K562 (cell line): ENCODE results near the gene PRR23A. TPM values are rescaled to one million over a fixed set of nuclear protein-coding genes. Genes with fewer than 3 reads are reported as not detected.

Experiments
- ATAC-seq: fragments of 200-7000 bp; cut with Tn5 transposase; 3 replicates; pipeline ENCODE4 v1.9.1; 2020; ENCODE audit warnings: moderate library complexity
- BruUV-seq: library from RNA; stranded (reverse); fragments of 400-500 nt; replicated peaks from 2 replicates; lab custom pipeline; 2021; lab: Mats Ljungman, UMichigan
- CTCF ChIA-PET: fragments of 300-600 bp; formaldehyde crosslinking; extraction: SDS; loops from one replicate; lab custom pipeline; 2021; ENCODE audit warnings: low intra/inter-chr PET ratio; lab: Yijun Ruan, JAX
- POLR2A ChIA-PET: fragments of 300-600, 350-650 bp; sonication (Branson Sonifier 250); formaldehyde crosslinking; extraction: SDS; loops from one replicate; lab custom pipeline; 2021; ENCODE audit warnings: antibody characterized with exemption, inconsistent platforms; lab: Yijun Ruan, JAX
- DNase-seq, 4 experiments: peaks; one replicate each; pipeline versions ENCODE4 v3.0.0 to v3.0.0-alpha.2; 2011 to 2018; ENCODE audit warnings: low spot score in 3 of 4, mixed read lengths in 3 of 4; ENCODE audit errors: extremely low read depth in 1 of 4
- FAIRE-seq: peaks from 2 replicates; lab custom pipeline; 2011; peaks lifted over from hg19 to GRCh38; lab: Jason Lieb, UNC
- H2AFZ ChIP-seq: 2 replicates; pipeline ENCODE4 v1.6.0; 2011; ENCODE audit warnings: low read depth, low read length, control low read depth, inconsistent platforms
- H3K27ac ChIP-seq: fragments of 200-600 bp; 3 replicates; pipeline ENCODE4 v1.8.0; 2011; ENCODE audit warnings: low read depth, mild to moderate bottlenecking, control low read depth, inconsistent platforms, low read length, moderate library complexity, mixed read lengths; ENCODE audit errors: extremely low read depth
- H3K27me3 ChIP-seq, 2 experiments: fragments of 300-600 bp in 1 of 2; 2 replicates in 1 of 2; 3 replicates in 1 of 2; pipeline versions ENCODE4 v1.6.0 to v1.8.0; 2011; ENCODE audit warnings: inconsistent platforms in 2 of 2, low read length in 2 of 2, mild to moderate bottlenecking in 1 of 2, mixed read lengths in 1 of 2, moderate library complexity in 1 of 2; ENCODE audit not compliant: control insufficient read depth in 2 of 2, insufficient read depth in 2 of 2
- H3K36me3 ChIP-seq: fragments of 300-600 bp; 3 replicates; pipeline ENCODE4 v1.8.0; 2011; ENCODE audit warnings: mild to moderate bottlenecking, low read length, inconsistent platforms; ENCODE audit not compliant: control insufficient read depth, insufficient read depth
- H3K4me1 ChIP-seq, 2 experiments: fragments of 200-600 bp in 1 of 2; replicated peaks in 1 of 2; 2 replicates in 1 of 2; 3 replicates in 1 of 2; pipeline versions ENCODE4 v1.5.1 to v1.8.0; 2011; ENCODE audit warnings: inconsistent platforms in 2 of 2, low read length in 2 of 2, mild to moderate bottlenecking in 1 of 2, mixed read lengths in 1 of 2, moderate library complexity in 1 of 2; ENCODE audit not compliant: control insufficient read depth in 2 of 2, insufficient read depth in 2 of 2
- H3K4me2 ChIP-seq: 2 replicates; pipeline ENCODE4 v1.6.1; 2011; ENCODE audit warnings: low read length, control low read depth, inconsistent platforms, mixed read lengths; ENCODE audit not compliant: insufficient read depth
- H3K4me3 ChIP-seq: fragments of 200-600 bp; sonication (generic), shearing (Covaris generic); 2 replicates; pipeline ENCODE4 v1.5.1; 2016; ENCODE audit warnings: control low read depth, inconsistent platforms
- H3K79me2 ChIP-seq: fragments of 200-600 bp; 3 replicates; pipeline ENCODE4 v1.8.0; 2011; ENCODE audit warnings: low read length, inconsistent platforms; ENCODE audit not compliant: control insufficient read depth, insufficient read depth
- H3K9ac ChIP-seq, 2 experiments: 2 replicates each; pipeline versions ENCODE4 v1.6.0 to v1.6.1; 2011; ENCODE audit warnings: low read depth in 2 of 2, low read length in 2 of 2, control low read depth in 1 of 2, inconsistent platforms in 1 of 2, mild to moderate bottlenecking in 1 of 2, mixed read lengths in 1 of 2; ENCODE audit not compliant: insufficient read depth in 1 of 2
- H3K9me1 ChIP-seq: one replicate; pipeline ENCODE4 v1.6.0; 2011; ENCODE audit warnings: inconsistent platforms, mild to moderate bottlenecking, low read length, moderate library complexity; ENCODE audit not compliant: control insufficient read depth, insufficient read depth
- H3K9me3 ChIP-seq: replicated peaks from 2 replicates; pipeline ENCODE4 v1.5.1; 2011; ENCODE audit warnings: low read depth, low read length, inconsistent platforms; ENCODE audit not compliant: control insufficient read depth, insufficient read depth
- H4K20me1 ChIP-seq: replicated peaks from 2 replicates; pipeline ENCODE4 v1.6.1; 2011; ENCODE audit warnings: low read length, inconsistent platforms, mixed read lengths; ENCODE audit not compliant: control insufficient read depth, insufficient read depth
- CBX3 ChIP-seq, 2 experiments: IDR thresholded peaks; 1 replicate in 1 of 2; 2 replicates in 1 of 2; pipeline ENCODE4 v1.6.1; 2012; ENCODE audit warnings: inconsistent platforms in 2 of 2, low read length in 2 of 2, borderline replicate concordance in 1 of 2, control low read depth in 1 of 2
- SIX5 ChIP-seq, 2 experiments: IDR thresholded peaks; 2 replicates each; pipeline ENCODE4 v1.6.1; 2011; ENCODE audit warnings: low read length in 2 of 2, borderline replicate concordance in 1 of 2, low read depth in 1 of 2, mild to moderate bottlenecking in 1 of 2, moderate library complexity in 1 of 2; ENCODE audit not compliant: insufficient read depth in 1 of 2
- ZNF780A ChIP-seq: fragments of 250-450 bp; sonication (Bioruptor Pico); IDR thresholded peaks from 2 replicates; pipeline ENCODE4 v1.5.0; 2021; ENCODE audit warnings: mild to moderate bottlenecking
- whole genome bisulfite sequencing: fragments of 100-300 bp; shearing (Covaris generic); methylation state at CpG from one replicate; pipeline ENCODE4 v1.1.6; 2016; ENCODE audit warnings: low coverage, mixed read lengths; ENCODE audit not compliant: insufficient coverage; ENCODE audit errors: missing lambda C conversion rate; 5-methylcytosine and 5-hydroxymethylcytosine counted together
- in situ Hi-C: fragments of 300-500 bp; cut with MboI; formaldehyde crosslinking; loops from 4 replicates; pipeline ENCODE4 v1.15.0; 2018; ENCODE audit warnings: inconsistent platforms, mixed read lengths
- intact Hi-C: fragments of 100-400 bp; cut with micrococcal nuclease; formaldehyde crosslinking; loops from 2 replicates; pipeline ENCODE4 v1.14.2; 2022
- polyA plus RNA-seq, 8 experiments: library from polyadenylated mRNA; depleted of rRNA in 4 of 8; stranded (reverse) in 5 of 8; unstranded in 3 of 8; fragments of >200 nt; fragmentation: Nextera tagmentation in 2 of 8; fragmentation: Illumina TruSeq in 1 of 8; extraction: Ambion mirVana in 2 of 8; extraction: Trizol in 1 of 8; gene quantifications; 2 replicates each; pipeline versions ENCODE4 v1.2.1 to v1.2.3, GENCODE V29; 2011 to 2014; ENCODE audit warnings: inconsistent platforms in 1 of 8, missing spikeins in 1 of 8
- total RNA-seq, 7 experiments: library from RNA; depleted of rRNA in 6 of 7; stranded (reverse); fragments of >200 nt in 6 of 7; fragmentation: Illumina TruSeq in 2 of 7; extraction: Trizol in 2 of 7; gene quantifications; 2 replicates each; pipeline versions ENCODE4 v1.2.1 to v1.2.3, GENCODE V29; 2011 to 2021; ENCODE audit warnings: low replicate concordance in 1 of 7
- TF ChIP-seq, protein P1 (sequence below): fragments of 450-650 bp; formaldehyde crosslinking; IDR thresholded peaks from 2 replicates; pipeline ENCODE4 v1.4.0; 2020; ENCODE audit warnings: mild to moderate bottlenecking, mixed read lengths
- TF ChIP-seq, protein P2 (sequence below): fragments of 250-450 bp; sonication (Bioruptor Pico); IDR thresholded peaks from 2 replicates; pipeline ENCODE4 v1.4.0; 2020; ENCODE audit warnings: borderline replicate concordance

Gene PRR23A
- total and polyA plus RNA-seq, 9 of the 15 experiments (the other 6 are each of a cell fraction or from before 2014, with no cell fraction given): not detected

DNA sequence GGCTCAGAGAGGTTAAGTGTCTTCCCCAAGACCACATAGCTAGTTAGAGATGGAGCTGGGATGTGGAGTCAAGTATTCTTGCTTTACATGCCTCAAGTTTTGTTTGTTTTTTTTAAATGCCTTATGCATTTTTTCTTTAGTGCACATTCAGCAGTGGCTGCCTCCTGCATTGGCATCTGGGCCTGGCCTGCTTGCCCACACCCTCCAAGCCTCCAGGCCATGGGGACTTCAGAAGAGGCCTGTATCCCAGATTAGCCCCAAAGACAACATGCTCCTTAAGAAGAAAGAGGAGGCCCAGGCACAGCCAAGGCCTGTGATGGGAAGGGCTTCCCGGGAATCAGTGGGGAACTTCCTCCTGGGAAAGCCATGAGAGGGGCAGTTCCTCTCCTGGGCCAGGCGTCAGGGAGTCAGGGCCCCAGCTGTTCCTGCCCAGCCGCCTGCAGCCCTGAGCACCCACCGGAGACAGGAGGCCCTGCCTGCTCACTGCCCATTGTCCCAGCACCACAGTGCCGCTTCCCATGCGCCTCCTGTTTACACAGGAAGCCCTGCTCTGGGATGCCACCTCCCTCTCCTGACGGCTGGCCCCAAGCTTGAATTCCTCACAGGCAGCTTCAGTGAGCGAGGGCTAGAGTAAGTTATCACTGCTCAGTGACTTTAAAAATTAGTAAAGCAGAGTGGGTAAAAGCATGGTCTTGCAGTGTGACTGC lies 43.1 kb downstream of the PRR23A start:
- Histone ChIP-seq H3K9ac (no peak overlapping the region), H3K4me3 (no peak overlapping the region), H3K9me1 (no peaks in the 10 kb centered on the region), H4K20me1 (no peaks in the 10 kb centered on the region), H3K4me2 (no peak overlapping the region), H3K4me1 (peaks cover 0 to 9% of the 10 kb centered on the region in 2 experiments; a peak in 2 of 5 replicates), H2AFZ (no peak overlapping the region), H3K79me2 (no peaks in the 10 kb centered on the region), H3K27me3 (peaks cover 2 to 10% of the 10 kb centered on the region in 2 experiments; a peak in 2 of 5 replicates), H3K36me3 (no peaks in the 10 kb centered on the region), H3K27ac (no peak overlapping the region), H3K9me3 (peaks cover 3% of the 10 kb centered on the region; the same call in 1 of the 2 replicates)
- CTCF ChIA-PET: no interaction called here
- no peak for FAIRE-seq
- 38% methylated on average over 8 of the region's 8 CpGs for WGBS
- DNase-seq: no peak
- no peak for ATAC-seq
- POLR2A ChIA-PET: interaction anchor here (0.6 kb wide), 1 partner anchor 495 kb away, joined by 3 read pairs; no protein-coding TSS in a partner anchor
- no TSS peak for BruUV-seq
- no peak for TF ChIP-seq CBX3 (IDR thresholded peaks at IDR 0.05; ENCODE audit: borderline replicate concordance in 1 of 2, low read length in 2 of 2)
- in situ Hi-C loops: no loop called here
- intact Hi-C loops: no loop called here

DNA sequence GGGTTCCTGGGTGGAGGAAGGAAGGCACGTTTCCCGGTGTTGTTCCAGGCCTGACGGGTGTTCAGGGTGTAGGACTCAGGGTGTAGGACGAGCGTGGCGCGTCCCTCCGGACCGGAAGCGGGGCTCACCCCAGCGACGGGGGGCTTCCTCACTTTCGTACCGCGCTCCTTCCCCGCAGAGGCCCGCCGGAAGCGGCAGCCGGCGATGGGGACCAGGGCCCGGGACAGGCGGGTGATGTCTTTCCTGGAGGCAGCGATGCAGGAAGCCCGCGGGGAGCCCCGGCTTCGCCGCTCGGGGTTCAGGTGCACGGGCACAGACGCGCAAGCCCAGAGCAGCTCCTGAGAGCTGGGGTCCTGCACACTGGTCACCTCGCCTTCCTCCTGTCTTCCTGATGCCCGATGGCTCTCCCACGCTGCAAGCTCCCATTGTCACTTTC lies 45.6 kb downstream of the PRR23A start:
- ATAC-seq (no peak), FAIRE-seq (no peak), DNase-seq (no peak)
- no TSS peak for BruUV-seq
- in situ Hi-C loops (no loop called here), intact Hi-C loops (loop anchor here (2.0 kb wide), 1 partner anchor 14 kb away; the partner anchor contains the start of genes FOXL2 and FOXL2NB)
- ChIA-PET POLR2A (interaction anchor here (0.7 to 1.1 kb wide), 3 partner anchors 9 to 18 kb away, joined by 3 to 4 read pairs (median 4); no protein-coding TSS in a partner anchor), CTCF (interaction anchor here (0.7 kb wide), 1 partner anchor 26 kb away, joined by 3 read pairs; no protein-coding TSS in a partner anchor)
- Histone ChIP-seq H4K20me1 (no peaks in the 10 kb centered on the region), H3K27me3 (peaks cover 2 to 10% of the 10 kb centered on the region in 2 experiments; a peak in 2 of 5 replicates), H3K9me1 (no peaks in the 10 kb centered on the region), H2AFZ (0 out of 2 replicates have a peak overlapping the region, but pooled peaks have one; percentile 9), H3K9me3 (peaks cover 3% of the 10 kb centered on the region; the same call in 1 of the 2 replicates), H3K4me1 (peaks cover 0 to 9% of the 10 kb centered on the region in 2 experiments; a peak in 2 of 5 replicates), H3K27ac (no peak overlapping the region), H3K79me2 (no peaks in the 10 kb centered on the region), H3K36me3 (no peaks in the 10 kb centered on the region), H3K9ac (no peak overlapping the region; a peak in 1 of 4 replicates), H3K4me2 (no peak overlapping the region), H3K4me3 (no peak overlapping the region)
- WGBS: 44% methylated on average over 35 of the region's 36 CpGs
- TF ChIP-seq SIX5 (IDR thresholded peaks at IDR 0.05; ENCODE audit: borderline replicate concordance in 1 of 2, insufficient read depth in 1 of 2, low read depth in 1 of 2, low read length in 2 of 2): no peak
- TF ChIP-seq, protein P1, sequence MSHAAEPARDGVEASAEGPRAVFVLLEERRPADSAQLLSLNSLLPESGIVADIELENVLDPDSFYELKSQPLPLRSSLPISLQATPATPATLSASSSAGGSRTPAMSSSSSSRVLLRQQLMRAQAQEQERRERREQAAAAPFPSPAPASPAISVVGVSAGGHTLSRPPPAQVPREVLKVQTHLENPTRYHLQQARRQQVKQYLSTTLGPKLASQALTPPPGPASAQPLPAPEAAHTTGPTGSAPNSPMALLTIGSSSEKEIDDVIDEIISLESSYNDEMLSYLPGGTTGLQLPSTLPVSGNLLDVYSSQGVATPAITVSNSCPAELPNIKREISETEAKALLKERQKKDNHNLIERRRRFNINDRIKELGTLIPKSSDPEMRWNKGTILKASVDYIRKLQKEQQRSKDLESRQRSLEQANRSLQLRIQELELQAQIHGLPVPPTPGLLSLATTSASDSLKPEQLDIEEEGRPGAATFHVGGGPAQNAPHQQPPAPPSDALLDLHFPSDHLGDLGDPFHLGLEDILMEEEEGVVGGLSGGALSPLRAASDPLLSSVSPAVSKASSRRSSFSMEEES (CRISPR knock-in tag): no peak
- TF ChIP-seq ZNF780A (CRISPR knock-in tag): no peak
- TF ChIP-seq, protein P2, sequence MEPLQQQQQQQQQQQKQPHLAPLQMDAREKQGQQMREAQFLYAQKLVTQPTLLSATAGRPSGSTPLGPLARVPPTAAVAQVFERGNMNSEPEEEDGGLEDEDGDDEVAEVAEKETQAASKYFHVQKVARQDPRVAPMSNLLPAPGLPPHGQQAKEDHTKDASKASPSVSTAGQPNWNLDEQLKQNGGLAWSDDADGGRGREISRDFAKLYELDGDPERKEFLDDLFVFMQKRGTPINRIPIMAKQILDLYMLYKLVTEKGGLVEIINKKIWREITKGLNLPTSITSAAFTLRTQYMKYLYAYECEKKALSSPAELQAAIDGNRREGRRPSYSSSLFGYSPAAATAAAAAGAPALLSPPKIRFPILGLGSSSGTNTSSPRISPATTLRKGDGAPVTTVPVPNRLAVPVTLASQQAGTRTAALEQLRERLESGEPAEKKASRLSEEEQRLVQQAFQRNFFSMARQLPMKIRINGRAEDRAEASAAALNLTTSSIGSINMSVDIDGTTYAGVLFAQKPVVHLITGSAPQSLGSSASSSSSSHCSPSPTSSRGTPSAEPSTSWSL: no peak
